Fibroblast of skin of left quadriceps (primary cell): Measurements from ENCODE around the gene FBLN2.

Experiments
- DNase-seq, 2 experiments: peaks; one replicate each; pipeline ENCODE4 v3.0.0-alpha.2; 2013; ENCODE audit warnings: low read depth in 2 of 2

Gene FBLN2

GRCh38 chr3:13686367-13687160 is 137.6 kb downstream of the FBLN2 start:
- DNase-seq: no peak

- no peak for DNase-seq
Measured at GRCh38 chr3:13687517-13687943, 138.6 kb downstream of the FBLN2 start.
